IPS-NIHi7 (cell line): Measurements from ENCODE around the gene TLN1.

Experiments
- DNase-seq: peaks from one replicate; pipeline ENCODE4 v3.0.0; 2012; ENCODE audit warnings: mixed read lengths; ENCODE audit errors: extremely low spot score

The TLN1 gene

GRCh38 chr9:35755071-35755470 is 23.1 kb upstream of the TLN1 start:
- DNase-seq, result no peak

- DNase-seq, result no peak
Measured at GRCh38 chr9:35754264-35754663, 22.3 kb upstream of the TLN1 start, which contains the start of gene MSMP. TSS of gene MSMP (minus strand) at chr9:35754276. CDS start at chr9:35754129, 147 bp downstream.

- DNase-seq, result no peak
Measured at GRCh38 chr9:35753466-35753865, 21.5 kb upstream of the TLN1 start.

GRCh38 chr9:35750256-35750531 is 18.2 kb upstream of the TLN1 start:
- DNase-seq, result no peak

- no peak for DNase-seq
Measured at GRCh38 chr9:35749515-35750255, 17.7 kb upstream of the TLN1 start.

GRCh38 chr9:35748858-35749514 is 17.0 kb upstream of the TLN1 start, which contains the start of the genes GBA2 and RGP1:
TSS of gene GBA2 (minus strand) at chr9:35749228. CDS start at chr9:35748704, 524 bp downstream.
TSS of gene RGP1 (plus strand) at chr9:35749287. CDS start at chr9:35749756, 469 bp downstream.
- peak; percentile 81 for DNase-seq

- no peak for DNase-seq
Measured at GRCh38 chr9:35748242-35748857, 16.4 kb upstream of the TLN1 start.

- no peak for DNase-seq
Measured at GRCh38 chr9:35746583-35746982, 14.6 kb upstream of the TLN1 start.

GRCh38 chr9:35745569-35745968 is 13.6 kb upstream of the TLN1 start:
- no peak for DNase-seq

GRCh38 chr9:35743880-35744518 is 12.0 kb upstream of the TLN1 start:
- DNase-seq, result no peak

GRCh38 chr9:35743452-35743851 is 11.5 kb upstream of the TLN1 start:
- DNase-seq, result no peak

- DNase-seq, result no peak
Measured at GRCh38 chr9:35741740-35742139, 9.7 kb upstream of the TLN1 start.

GRCh38 chr9:35740243-35740642 is 8.2 kb upstream of the TLN1 start:
- no peak for DNase-seq

GRCh38 chr9:35738924-35739323 is 6.9 kb upstream of the TLN1 start:
- DNase-seq, result no peak

- no peak for DNase-seq
Measured at GRCh38 chr9:35738186-35738585, 6.2 kb upstream of the TLN1 start.

- DNase-seq, result no peak
Measured at GRCh38 chr9:35737143-35737542, 5.1 kb upstream of the TLN1 start.

- peak; percentile 83 for DNase-seq
Measured at GRCh38 chr9:35736201-35736633, 4.2 kb upstream of the TLN1 start.

GRCh38 chr9:35734096-35734495 is 2.1 kb upstream of the TLN1 start:
- no peak for DNase-seq

GRCh38 chr9:35732800-35733541 is 976 bp upstream of the TLN1 start:
- DNase-seq, result peak; percentile 68

GRCh38 chr9:35731415-35732184 is 395 bp downstream of the TLN1 start:
- DNase-seq, result peak; percentile 26

- DNase-seq, result no peak
Measured at GRCh38 chr9:35730486-35730854, 1.5 kb downstream of the TLN1 start.
